ENCODE measurements around the gene ZFHX3. TPM values are rescaled to one million over a fixed set of nuclear protein-coding genes. Genes with fewer than 3 reads are reported as not detected.
A peak's percentile ranks its signal among the peaks of the same experiment; 100 is the strongest.

The ZFHX3 gene
- total RNA-seq, 1 experiment from 2014 or later: 1.5 TPM

- no peaks in the 10 kb centered on the region for H3K9me3 Mint-ChIP-seq
- no peak overlapping the region for H2BK12ac ChIP-seq (ENCODE audit: insufficient read length, low read depth, low read length)
- H3K79me2 ChIP-seq (ENCODE audit: insufficient read depth, low read length): no peaks in the 10 kb centered on the region
- H3K27me3 Mint-ChIP-seq (ENCODE audit: low read depth): peaks cover 6% of the 10 kb centered on the region
- no peak overlapping the region for H3K4me2 ChIP-seq (ENCODE audit: insufficient read depth, insufficient read length, low read length)
- no peaks in the 10 kb centered on the region for H4K20me1 ChIP-seq (ENCODE audit: control insufficient read depth, insufficient read depth, insufficient read length)
- no peak overlapping the region for H3K56ac ChIP-seq (ENCODE audit: insufficient read length, low read depth, low read length)
- H3K4me1 Mint-ChIP-seq: peaks cover 7 to 13% of the 10 kb centered on the region in 2 experiments
- H3K79me1 ChIP-seq (ENCODE audit: insufficient read depth, low read depth, low read length, poor library complexity, severe bottlenecking): no peaks in the 10 kb centered on the region
- no peak overlapping the region for H2BK20ac ChIP-seq (ENCODE audit: low read depth, low read length, poor library complexity, severe bottlenecking)
- H2BK120ac ChIP-seq (ENCODE audit: low read depth, low read length, poor library complexity, severe bottlenecking): no peak overlapping the region
- H3K9me3 ChIP-seq (ENCODE audit: control insufficient read depth, low read depth, low read length): no peaks in the 10 kb centered on the region
- H3K14ac ChIP-seq (ENCODE audit: insufficient read depth, low read length): no peak overlapping the region
- no peaks in the 10 kb centered on the region for H3K36me3 Mint-ChIP-seq (ENCODE audit: insufficient read depth in 1 of 3, low read depth in 3 of 3)
- H3K27ac ChIP-seq (ENCODE audit: insufficient read length, low read depth, low read length): no peak overlapping the region
- H4K91ac ChIP-seq (ENCODE audit: insufficient read length, low read depth, low read length): no peak overlapping the region
- no peak overlapping the region for H2BK15ac ChIP-seq (ENCODE audit: low read depth, low read length)
- H2AFZ ChIP-seq (ENCODE audit: low read length): no peak overlapping the region
- no peaks in the 10 kb centered on the region for H3K4me1 ChIP-seq (ENCODE audit: insufficient read depth, low read length)
- no peak overlapping the region for H3K18ac ChIP-seq (ENCODE audit: insufficient read length, low read depth, low read length)
- no peak overlapping the region for H4K5ac ChIP-seq (ENCODE audit: insufficient read length, low read depth, low read length)
- TF ChIP-seq CTCF (conservative IDR thresholded peaks at IDR 0.05): no peak
- H3K23ac ChIP-seq (ENCODE audit: insufficient read length, low read depth, low read length): no peak overlapping the region
- no peak overlapping the region for H2AK5ac ChIP-seq (ENCODE audit: insufficient read length, low read length)
- no peaks in the 10 kb centered on the region for H3K27me3 ChIP-seq (ENCODE audit: insufficient read depth, low read length)
- no peak overlapping the region for H4K8ac ChIP-seq (replicated peaks; ENCODE audit: insufficient read length, low read depth, low read length)
- H3K4ac ChIP-seq (ENCODE audit: low read depth, low read length): no peak overlapping the region
- H3K9ac ChIP-seq (ENCODE audit: extremely low read depth, insufficient read length, low read length): no peak overlapping the region
- H3K23me2 ChIP-seq (ENCODE audit: insufficient read length, low read depth, low read length, poor library complexity, severe bottlenecking): no peaks in the 10 kb centered on the region
- WGBS (ENCODE audit: extremely low coverage, insufficient read length, low lambda C conversion rate): no CpG with 5 or more reads among the region's 11 CpGs
- no peak overlapping the region for H3K4me3 Mint-ChIP-seq
- H3K27ac Mint-ChIP-seq: peak overlapping the region in 1 of 3 experiments; percentile 34; a peak in 1 of 7 replicates
- no peak overlapping the region for H2BK5ac ChIP-seq (ENCODE audit: insufficient read length, low read length)
- H3T11ph ChIP-seq (ENCODE audit: low read length): no peak overlapping the region
- DNase-seq: no peak
These were observed 62.6 kb downstream of the ZFHX3 start for GRCh38 chr16:72985148-72985941.

All from H9 (cell line).